Suprapubic skin (tissue), 4 donors: ENCODE data around the gene GLYATL1B. TPM values are rescaled to one million over a fixed set of nuclear protein-coding genes. Genes with fewer than 3 reads are reported as not detected.
"Not testable (repeated sequence)": the region's sequence is repeated elsewhere in the genome, so short reads cannot be mapped to it uniquely, and the experiment has no call there.

Source experiments
- DNase-seq, 2 donors: peaks; one replicate each; pipeline ENCODE4 v3.0.0-alpha.2; 2019; ENCODE audit warnings: low spot score in 2 of 2
- H3K27ac ChIP-seq: fragments of 200-600 bp; sonication (generic); one replicate; pipeline ENCODE4 v1.5.1; 2019
- H3K27me3 ChIP-seq: fragments of 200-600 bp; sonication (generic); one replicate; pipeline ENCODE4 v1.5.1; 2019
- H3K36me3 ChIP-seq: fragments of 200-600 bp; sonication (generic); one replicate; pipeline ENCODE4 v1.5.1; 2019
- H3K4me1 ChIP-seq: fragments of 200-600 bp; sonication (generic); one replicate; pipeline ENCODE4 v1.5.1; 2019
- H3K4me3 ChIP-seq: fragments of 200-600 bp; sonication (generic); one replicate; pipeline ENCODE4 v1.5.1; 2019; ENCODE audit warnings: mild to moderate bottlenecking
- H3K9me3 ChIP-seq: fragments of 200-600 bp; sonication (generic); one replicate; pipeline ENCODE4 v1.5.1; 2019
- EP300 ChIP-seq: sonication (generic); formaldehyde crosslinking; IDR thresholded peaks from one replicate; pipeline ENCODE4 v1.6.1; 2017; ENCODE audit warnings: antibody characterized with exemption
- POLR2A ChIP-seq, 2 donors: fragments of 450-650 bp; IDR thresholded peaks; one replicate each; pipeline ENCODE4 v1.6.1; 2017; ENCODE audit warnings: antibody characterized with exemption in 2 of 2, mild to moderate bottlenecking in 2 of 2, moderate library complexity in 2 of 2
- POLR2AphosphoS5 ChIP-seq, 3 donors: sonication (generic); formaldehyde crosslinking; IDR thresholded peaks; one replicate each; pipeline ENCODE4 v1.6.1; 2017; ENCODE audit warnings: antibody characterized with exemption in 3 of 3
- WGBS: methylation state at CpG from one replicate; pipeline ENCODE4 v1.1.5; 2018; 5-methylcytosine and 5-hydroxymethylcytosine counted together
- total RNA-seq, 4 donors: library from RNA; depleted of rRNA; stranded (reverse); fragments of >200 nt; gene quantifications; one replicate each; pipeline ENCODE4 v1.1.0, GENCODE V29; 2016
- TF ChIP-seq, protein P1 (sequence below), 2 donors: fragments of 200-600 bp in 1 of 2; fragments of 450-650 bp in 1 of 2; sonication (generic) in 1 of 2; IDR thresholded peaks; one replicate each; pipeline ENCODE4 v1.5.1; 2016 to 2019; ENCODE audit warnings: antibody characterized with exemption in 2 of 2, mild to moderate bottlenecking in 1 of 2, moderate library complexity in 1 of 2

The GLYATL1B gene
- total RNA-seq, 4 donors from 2014 or later, result not detected

DNA sequence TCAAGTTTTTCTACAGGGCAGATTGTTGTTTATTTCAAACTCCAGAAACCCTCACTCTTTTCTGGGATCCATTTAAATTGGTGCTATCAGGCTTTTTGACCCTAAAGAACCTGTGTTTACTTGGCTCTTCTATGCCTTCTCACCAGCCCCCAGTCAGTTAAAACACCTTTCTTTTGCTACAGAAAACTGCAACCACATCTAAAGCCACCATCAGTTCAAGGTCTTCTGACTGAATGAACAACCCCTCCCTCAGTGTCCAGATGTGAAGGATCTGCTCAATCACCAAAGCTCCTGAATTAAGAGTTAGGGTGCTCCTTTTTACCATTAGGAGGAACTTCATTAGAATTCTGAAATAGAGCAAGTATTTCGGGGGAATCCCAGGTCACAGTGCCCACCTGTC is 7.0 kb upstream of the GLYATL1B start:
- Histone ChIP-seq H3K27me3 (no peaks in the 10 kb centered on the region), H3K4me1 (no peaks in the 10 kb centered on the region), H3K36me3 (no peaks in the 10 kb centered on the region), H3K9me3 (no peaks in the 10 kb centered on the region), H3K27ac (no peak overlapping the region), H3K4me3 (no peak overlapping the region)
- no peak for TF ChIP-seq POLR2AphosphoS5 (IDR thresholded peaks at IDR 0.05)
- TF ChIP-seq, protein P1, sequence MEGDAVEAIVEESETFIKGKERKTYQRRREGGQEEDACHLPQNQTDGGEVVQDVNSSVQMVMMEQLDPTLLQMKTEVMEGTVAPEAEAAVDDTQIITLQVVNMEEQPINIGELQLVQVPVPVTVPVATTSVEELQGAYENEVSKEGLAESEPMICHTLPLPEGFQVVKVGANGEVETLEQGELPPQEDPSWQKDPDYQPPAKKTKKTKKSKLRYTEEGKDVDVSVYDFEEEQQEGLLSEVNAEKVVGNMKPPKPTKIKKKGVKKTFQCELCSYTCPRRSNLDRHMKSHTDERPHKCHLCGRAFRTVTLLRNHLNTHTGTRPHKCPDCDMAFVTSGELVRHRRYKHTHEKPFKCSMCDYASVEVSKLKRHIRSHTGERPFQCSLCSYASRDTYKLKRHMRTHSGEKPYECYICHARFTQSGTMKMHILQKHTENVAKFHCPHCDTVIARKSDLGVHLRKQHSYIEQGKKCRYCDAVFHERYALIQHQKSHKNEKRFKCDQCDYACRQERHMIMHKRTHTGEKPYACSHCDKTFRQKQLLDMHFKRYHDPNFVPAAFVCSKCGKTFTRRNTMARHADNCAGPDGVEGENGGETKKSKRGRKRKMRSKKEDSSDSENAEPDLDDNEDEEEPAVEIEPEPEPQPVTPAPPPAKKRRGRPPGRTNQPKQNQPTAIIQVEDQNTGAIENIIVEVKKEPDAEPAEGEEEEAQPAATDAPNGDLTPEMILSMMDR (IDR thresholded peaks at IDR 0.05), result no peak
- no peak for TF ChIP-seq POLR2A (IDR thresholded peaks at IDR 0.05)
- TF ChIP-seq EP300, result no peak
- 88% methylated on average over 1 of the region's 1 CpG for WGBS
- no peak for DNase-seq

DNA sequence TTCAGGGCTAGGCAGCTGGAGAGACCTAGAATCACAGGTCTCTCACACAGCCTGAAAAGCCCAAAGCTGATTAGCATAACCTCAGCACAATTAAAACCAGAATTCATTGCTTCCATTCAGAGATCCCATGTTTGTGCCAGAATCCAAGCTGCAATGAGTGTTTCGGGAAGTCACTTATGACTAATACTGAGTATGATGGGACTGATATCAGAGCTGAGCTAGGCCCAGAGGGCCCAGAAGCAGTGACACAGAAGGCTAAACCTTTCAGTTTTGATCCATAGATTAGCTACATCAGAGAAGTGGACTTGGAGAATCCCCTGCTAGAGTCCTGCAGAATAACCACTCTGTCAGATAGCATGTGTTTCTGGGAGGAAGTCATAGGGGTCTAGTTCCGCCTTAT is 5.7 kb upstream of the GLYATL1B start:
- not testable (repeated sequence) for H3K9me3 ChIP-seq, H3K27me3 ChIP-seq, H3K36me3 ChIP-seq, H3K4me1 ChIP-seq, H3K27ac ChIP-seq, H3K4me3 ChIP-seq, DNase-seq
- WGBS, result 82% methylated on average over 2 of the region's 2 CpGs

DNA sequence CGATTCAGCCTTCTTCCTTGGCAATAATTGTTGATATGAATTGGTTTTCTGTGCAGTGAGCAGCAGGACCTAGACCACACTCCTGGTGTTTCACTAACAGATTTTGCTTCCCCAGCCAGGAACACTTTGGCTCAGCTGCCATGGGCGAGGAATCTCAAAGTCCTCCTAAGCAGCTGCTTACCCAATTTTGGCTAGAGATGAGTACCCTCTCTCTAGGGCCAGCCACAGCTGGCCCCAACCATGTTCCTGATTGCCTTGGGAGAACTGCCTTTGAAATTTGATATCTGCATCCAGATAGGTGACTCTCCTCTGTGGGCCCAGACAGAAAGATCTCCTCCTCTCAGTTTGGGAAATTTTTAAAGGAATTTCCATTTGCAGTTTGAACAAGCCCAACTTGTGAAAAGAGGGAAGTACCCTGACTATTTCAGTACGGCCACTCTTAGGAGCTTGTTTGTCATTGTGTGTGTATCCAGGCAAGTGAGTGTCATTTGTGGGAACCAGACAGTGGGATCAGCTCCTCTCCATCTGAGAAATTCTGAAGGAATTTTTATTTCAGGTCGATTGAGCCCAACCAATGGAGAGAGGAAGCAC is 4.6 kb upstream of the GLYATL1B start:
- H3K36me3 ChIP-seq, H3K27ac ChIP-seq, H3K4me3 ChIP-seq, H3K9me3 ChIP-seq, H3K4me1 ChIP-seq, DNase-seq, H3K27me3 ChIP-seq: not testable (repeated sequence)
- WGBS, result 51% methylated on average over 4 of the region's 4 CpGs

DNA sequence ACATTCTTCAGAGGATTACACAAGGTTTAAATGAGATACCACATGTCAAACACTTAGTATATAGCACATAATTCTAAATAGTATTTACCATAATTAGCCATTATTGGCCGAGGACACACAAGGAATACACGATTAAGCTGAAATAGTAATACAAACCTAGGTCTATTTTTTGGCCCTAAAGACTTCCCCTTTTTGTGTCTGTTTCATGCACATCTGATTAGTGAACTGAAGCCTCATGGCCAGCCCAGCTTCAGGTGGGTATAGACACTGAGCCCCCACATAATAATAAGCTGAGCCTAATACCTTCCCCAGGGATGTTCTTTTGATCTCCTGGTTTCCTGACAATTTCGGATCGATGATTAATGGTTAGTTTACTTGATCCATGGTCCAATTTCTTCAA is 2.1 kb downstream of the GLYATL1B start:
- H3K4me3 ChIP-seq, result no peak overlapping the region
- no peak overlapping the region for H3K27ac ChIP-seq
- H3K4me1 ChIP-seq, result no peaks in the 10 kb centered on the region
- H3K9me3 ChIP-seq, result no peaks in the 10 kb centered on the region
- no peak for DNase-seq
- H3K27me3 ChIP-seq, result no peaks in the 10 kb centered on the region
- no peaks in the 10 kb centered on the region for H3K36me3 ChIP-seq
- 90% methylated on average over 4 of the region's 4 CpGs for WGBS
- TF ChIP-seq EP300 (no peak), POLR2AphosphoS5 (IDR thresholded peaks at IDR 0.05) (no peak), POLR2A (IDR thresholded peaks at IDR 0.05) (no peak)
- TF ChIP-seq, protein P1 (IDR thresholded peaks at IDR 0.05), result no peak

DNA sequence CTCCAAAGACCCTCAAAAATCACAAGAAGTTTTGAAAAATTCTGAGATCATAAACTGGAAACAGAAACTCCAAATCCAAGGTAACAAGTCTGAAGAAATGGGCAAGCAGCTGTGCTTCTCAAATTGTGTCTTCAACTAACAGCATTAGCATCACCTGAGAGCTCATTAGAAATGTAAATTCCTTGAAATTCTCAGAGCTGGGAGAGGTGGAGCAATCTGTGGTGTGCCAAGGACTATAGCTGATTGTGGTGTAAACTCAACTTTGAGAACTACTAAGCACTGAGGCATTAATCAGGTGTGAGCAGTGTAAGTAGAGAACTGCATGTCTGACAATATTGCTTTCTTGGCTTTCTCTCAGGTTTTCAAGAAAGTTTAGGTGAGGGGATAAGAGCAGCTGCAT is 7.5 kb downstream of the GLYATL1B start:
- H3K9me3 ChIP-seq, DNase-seq, H3K4me3 ChIP-seq, H3K4me1 ChIP-seq, H3K27ac ChIP-seq, H3K27me3 ChIP-seq, H3K36me3 ChIP-seq: not testable (repeated sequence)

DNA sequence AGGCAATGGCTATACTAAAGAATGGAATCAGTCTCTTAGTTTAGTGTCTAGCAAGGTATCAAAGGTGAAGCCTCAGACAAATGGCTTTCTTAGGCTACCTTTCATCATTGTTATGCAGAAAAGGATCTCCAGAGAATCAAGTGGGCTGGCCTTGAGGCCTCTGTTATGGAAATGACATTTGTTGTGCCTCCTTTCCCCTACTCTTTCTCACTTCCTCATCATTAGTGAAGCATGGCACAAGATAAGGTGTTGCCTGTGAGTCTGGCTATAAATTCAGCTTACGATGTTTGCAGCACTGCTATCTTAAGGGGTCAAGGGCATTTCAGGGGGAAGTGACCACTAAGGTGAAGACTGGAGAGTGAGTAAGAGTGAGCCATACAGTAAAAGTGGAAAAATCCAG is 9.1 kb downstream of the GLYATL1B start:
- not testable (repeated sequence) for H3K4me1 ChIP-seq, H3K27ac ChIP-seq, H3K27me3 ChIP-seq, H3K36me3 ChIP-seq, H3K4me3 ChIP-seq, DNase-seq, H3K9me3 ChIP-seq
- WGBS, result 56% methylated on average over 1 of the region's 1 CpG

DNA sequence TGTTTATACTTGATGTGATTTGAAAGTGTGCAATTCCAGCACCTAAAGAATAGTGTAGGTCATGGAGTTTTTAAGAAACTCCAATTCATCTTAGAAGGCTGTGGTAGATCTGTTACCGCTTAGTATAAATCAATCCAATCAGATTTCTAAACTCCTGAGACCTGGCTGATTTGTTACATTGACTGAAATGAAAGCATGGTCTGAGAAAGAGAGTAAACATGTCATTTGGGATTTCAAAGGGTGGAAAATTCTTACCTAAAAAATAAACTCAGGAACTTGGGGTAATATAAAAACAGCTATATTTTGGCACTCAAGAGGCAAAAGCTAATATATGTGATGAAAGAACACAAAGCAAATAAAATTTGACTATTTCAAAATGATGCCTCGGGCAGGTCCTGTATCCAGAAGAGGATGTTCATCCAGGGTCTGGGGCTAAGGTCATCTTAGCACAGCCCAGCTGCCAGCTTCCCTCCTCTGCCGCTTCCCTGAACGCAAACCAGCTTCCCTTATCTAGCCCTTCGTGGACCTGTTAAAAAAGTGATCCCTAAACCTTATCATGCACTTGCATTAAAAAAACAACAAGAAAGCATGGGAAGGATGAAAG is 10.0 kb downstream of the GLYATL1B start:
- H3K36me3 ChIP-seq, DNase-seq, H3K27ac ChIP-seq, H3K4me3 ChIP-seq, H3K9me3 ChIP-seq, H3K4me1 ChIP-seq, H3K27me3 ChIP-seq: not testable (repeated sequence)
- 74% methylated on average over 5 of the region's 5 CpGs for WGBS

DNA sequence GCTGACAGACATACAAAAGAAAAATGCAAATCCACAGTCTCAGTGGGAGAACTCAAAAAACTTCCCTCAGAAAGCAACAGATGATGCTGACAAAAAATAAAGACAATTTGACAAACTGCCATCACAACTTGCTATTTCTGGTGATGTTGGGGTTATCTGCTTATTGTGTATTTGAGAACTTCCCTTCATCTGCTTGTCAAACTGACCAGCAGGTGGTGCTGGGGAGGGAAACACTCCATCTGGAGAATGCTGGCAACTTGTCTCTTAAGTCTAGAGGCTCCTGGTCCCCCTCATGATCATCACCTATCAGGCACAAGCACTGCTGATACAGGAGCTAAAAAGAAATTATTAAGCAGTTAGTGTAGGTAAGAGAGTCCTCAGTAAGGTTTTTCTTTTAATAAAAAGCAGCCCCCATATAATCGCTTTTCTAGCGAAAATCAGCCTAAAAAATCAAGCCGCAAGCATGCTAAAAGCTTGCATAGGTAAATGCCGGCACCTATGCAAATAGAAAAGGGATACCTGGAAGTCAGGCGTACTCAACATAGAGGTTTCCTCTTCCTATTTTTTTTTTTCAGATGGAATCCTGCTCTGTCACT is 11.1 kb downstream of the GLYATL1B start:
- no peaks in the 10 kb centered on the region for H3K36me3 ChIP-seq
- DNase-seq, result no peak

DNA sequence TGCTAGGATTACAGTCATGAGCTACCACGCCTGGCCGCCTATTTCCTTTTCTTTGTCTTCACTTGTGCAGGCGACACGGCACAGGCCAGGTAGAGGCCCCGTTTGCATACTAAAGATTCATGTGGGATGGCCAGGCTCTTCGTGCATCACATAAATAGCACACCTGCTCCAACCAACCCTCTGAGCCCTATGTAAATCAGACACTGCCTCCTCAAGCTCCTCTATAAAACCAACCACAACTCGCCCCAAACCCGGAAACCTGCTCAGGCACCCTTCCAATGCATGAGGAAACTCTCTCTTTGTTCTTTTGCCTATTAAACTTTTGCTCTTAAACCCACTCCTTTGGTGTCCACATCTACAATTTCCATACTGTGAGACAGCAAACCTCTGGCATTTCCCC is 11.8 kb downstream of the GLYATL1B start:
- not testable (repeated sequence) for H3K36me3 ChIP-seq, H3K4me1 ChIP-seq, H3K27ac ChIP-seq, DNase-seq, H3K9me3 ChIP-seq, H3K4me3 ChIP-seq, H3K27me3 ChIP-seq
- WGBS, result 74% methylated on average over 8 of the region's 8 CpGs

More for the DNA sequence above, 11.1 kb downstream of the GLYATL1B start:
- no peak for TF ChIP-seq POLR2AphosphoS5 (IDR thresholded peaks at IDR 0.05)
- no peak for TF ChIP-seq EP300
- TF ChIP-seq, protein P1 (IDR thresholded peaks at IDR 0.05), result peak; percentile 32 to 58
- Histone ChIP-seq H3K27ac (no peak overlapping the region), H3K9me3 (no peaks in the 10 kb centered on the region), H3K4me1 (peaks cover 6% of the 10 kb centered on the region), H3K4me3 (no peak overlapping the region), H3K27me3 (no peaks in the 10 kb centered on the region)
- 91% methylated on average over 5 of the region's 5 CpGs for WGBS
